GM23338 (cell line): ENCODE data around the gene KRTAP10-5. TPM values are rescaled to one million over a fixed set of nuclear protein-coding genes. Genes with fewer than 3 reads are reported as not detected.
"Not testable (repeated sequence)": the region's sequence is repeated elsewhere in the genome, so short reads cannot be mapped to it uniquely, and the experiment has no call there.

Source experiments
- ATAC-seq: fragments of 200-7000 bp; cut with Tn5 transposase; 3 replicates; pipeline ENCODE4 v1.9.1; 2020
- DNase-seq: peaks from one replicate; pipeline ENCODE4 v3.0.0-alpha.2; 2015; ENCODE audit warnings: low spot score
- H2AFZ ChIP-seq: fragments of 200-600 bp; sonication (generic); 2 replicates; pipeline ENCODE4 v1.8.0; 2016; ENCODE audit warnings: antibody characterized with exemption, mild to moderate bottlenecking, moderate library complexity
- H3F3A ChIP-seq: fragments of 200-600 bp; sonication (generic); replicated peaks from 2 replicates; pipeline ENCODE4 v1.8.0; 2017; ENCODE audit warnings: antibody characterized with exemption, mixed run types, low read depth
- H3K27ac ChIP-seq: fragments of 200-600 bp; sonication (generic); 2 replicates; pipeline ENCODE4 v1.6.1; 2016; ENCODE audit warnings: low read depth
- H3K27me3 ChIP-seq: fragments of 200-600 bp; sonication (generic); 2 replicates; pipeline ENCODE4 v1.8.0; 2016; ENCODE audit warnings: mild to moderate bottlenecking, mixed run types, moderate library complexity; ENCODE audit not compliant: insufficient read depth
- H3K36me3 ChIP-seq: fragments of 200-600 bp; sonication (generic); 2 replicates; pipeline ENCODE4 v1.8.0; 2016; ENCODE audit warnings: mild to moderate bottlenecking; ENCODE audit not compliant: insufficient read depth
- H3K4me1 ChIP-seq: fragments of 200-600 bp; sonication (generic); 2 replicates; pipeline ENCODE4 v1.8.0; 2016; ENCODE audit warnings: mild to moderate bottlenecking, moderate library complexity; ENCODE audit not compliant: insufficient read depth
- H3K4me2 ChIP-seq: fragments of 200-600 bp; sonication (generic); 2 replicates; pipeline ENCODE4 v1.7.1; 2017; ENCODE audit warnings: mixed run types
- H3K4me3 ChIP-seq: fragments of 200-600 bp; sonication (generic); 2 replicates; pipeline ENCODE4 v1.6.1; 2016; ENCODE audit warnings: mixed run types
- H3K79me2 ChIP-seq: fragments of 200-600 bp; sonication (generic); replicated peaks from 2 replicates; pipeline ENCODE4 v1.8.0; 2017; ENCODE audit warnings: mild to moderate bottlenecking; ENCODE audit not compliant: insufficient read depth
- H3K9me2 ChIP-seq: fragments of 200-600 bp; sonication (generic); 2 replicates; pipeline ENCODE4 v1.8.0; 2017; ENCODE audit not compliant: insufficient read depth
- H4K20me1 ChIP-seq: fragments of 200-600 bp; sonication (generic); replicated peaks from 2 replicates; pipeline ENCODE4 v1.8.0; 2017; ENCODE audit warnings: mild to moderate bottlenecking; ENCODE audit not compliant: insufficient read depth
- H3K27ac Mint-ChIP-seq: 2 replicates; pipeline ENCODE4 v1.8.0; 2020; ENCODE audit warnings: inconsistent platforms, mild to moderate bottlenecking, moderate library complexity, mixed read lengths
- H3K27me3 Mint-ChIP-seq: 3 replicates; pipeline ENCODE4 v1.8.0; 2022; ENCODE audit warnings: low read depth, mild to moderate bottlenecking, moderate library complexity, mixed read lengths, inconsistent platforms; ENCODE audit not compliant: insufficient read depth, poor library complexity
- H3K36me3 Mint-ChIP-seq: 3 replicates; pipeline ENCODE4 v1.8.0; 2021; ENCODE audit warnings: low read depth, mild to moderate bottlenecking, inconsistent platforms, moderate library complexity, mixed read lengths
- H3K4me1 Mint-ChIP-seq: 3 replicates; pipeline ENCODE4 v1.8.0; 2020; ENCODE audit warnings: mild to moderate bottlenecking, inconsistent platforms, mixed read lengths
- H3K4me3 Mint-ChIP-seq: 3 replicates; pipeline ENCODE4 v1.8.0; 2021; ENCODE audit warnings: moderate library complexity, mild to moderate bottlenecking, inconsistent platforms, mixed read lengths
- H3K9me3 Mint-ChIP-seq: 3 replicates; pipeline ENCODE4 v1.8.0; 2020; ENCODE audit warnings: moderate library complexity, mild to moderate bottlenecking, inconsistent platforms, mixed read lengths
- CTCF ChIP-seq, 2 experiments: fragments of 200-600 bp in 1 of 2; sonication (generic) in 1 of 2; conservative IDR thresholded peaks; 2 replicates each; pipeline versions ENCODE4 v1.5.1 to v1.6.1; 2016 to 2017; ENCODE audit warnings: antibody characterized with exemption in 2 of 2, low read depth in 2 of 2, mild to moderate bottlenecking in 2 of 2, moderate library complexity in 1 of 2
- EZH2 ChIP-seq: fragments of 200-600 bp; sonication (generic); IDR thresholded peaks from one replicate; pipeline ENCODE4 v1.8.0; 2017; ENCODE audit warnings: antibody characterized with exemption, mild to moderate bottlenecking, low read depth; ENCODE audit not compliant: unreplicated experiment
- EZH2phosphoT487 ChIP-seq: fragments of 200-600 bp; sonication (generic); IDR thresholded peaks from one replicate; pipeline ENCODE4 v1.8.1; 2018; ENCODE audit warnings: antibody characterized with exemption; ENCODE audit not compliant: unreplicated experiment
- NANOG ChIP-seq: IDR thresholded peaks from 2 replicates; pipeline ENCODE4 v1.6.1; 2016; ENCODE audit warnings: antibody characterized with exemption, borderline replicate concordance
- ZNF331 ChIP-seq: fragments of 250-450 bp; sonication (Bioruptor Pico); IDR thresholded peaks from 2 replicates; pipeline ENCODE4 v1.5.0; 2020; ENCODE audit warnings: low read depth, mild to moderate bottlenecking, moderate library complexity
- polyA plus RNA-seq: library from polyadenylated mRNA; unstranded; fragments of >200 nt; fragmentation: Nextera tagmentation; extraction: Ambion mirVana; gene quantifications from 2 replicates; pipeline ENCODE4 v1.2.1, GENCODE V29; 2016
- total RNA-seq: library from RNA; depleted of rRNA; stranded (reverse); fragments of >200 nt; shearing (Covaris generic); gene quantifications from 2 replicates; pipeline ENCODE4 v1.2.3, GENCODE V29; 2014
- TF ChIP-seq, protein P1 (sequence below): fragments of 250-450 bp; sonication (Bioruptor Pico); IDR thresholded peaks from 2 replicates; pipeline ENCODE4 v1.5.0; 2020; ENCODE audit warnings: mild to moderate bottlenecking, moderate library complexity

KRTAP10-5 gene
- total and polyA plus RNA-seq, 2 experiments from 2014 or later: not detected

- Histone ChIP-seq H4K20me1 (no peaks in the 10 kb centered on the region), H3K4me3 (no peak within 1 kb of the TSS), H3K4me2 (no peak within 1 kb of the TSS), H3K9me2 (no peaks in the 10 kb centered on the region), H3K27me3 (no peaks in the 10 kb centered on the region), H2AFZ (peak within 1 kb of the TSS; percentile 63; the same call in 1 of the 2 replicates), H3K4me1 (0 out of 2 replicates have a peak, but pooled peaks cover 3% of the 10 kb centered on the region), H3F3A (0 out of 2 replicates have a peak, but pooled peaks cover 2% of the 10 kb centered on the region), H3K36me3 (no peaks in the 10 kb centered on the region), H3K27ac (no peak within 1 kb of the TSS), H3K79me2 (no peaks in the 10 kb centered on the region)
- no peak within 1 kb of the TSS for H3K27ac Mint-ChIP-seq
- H3K4me1 Mint-ChIP-seq: peaks cover 13% of the 10 kb centered on the region
- TF ChIP-seq ZNF331: no peak
- no peak for TF ChIP-seq CTCF (conservative IDR thresholded peaks at IDR 0.05; ENCODE audit: low read depth in 2 of 2)
- TF ChIP-seq EZH2: no peak
- TF ChIP-seq, protein P1, sequence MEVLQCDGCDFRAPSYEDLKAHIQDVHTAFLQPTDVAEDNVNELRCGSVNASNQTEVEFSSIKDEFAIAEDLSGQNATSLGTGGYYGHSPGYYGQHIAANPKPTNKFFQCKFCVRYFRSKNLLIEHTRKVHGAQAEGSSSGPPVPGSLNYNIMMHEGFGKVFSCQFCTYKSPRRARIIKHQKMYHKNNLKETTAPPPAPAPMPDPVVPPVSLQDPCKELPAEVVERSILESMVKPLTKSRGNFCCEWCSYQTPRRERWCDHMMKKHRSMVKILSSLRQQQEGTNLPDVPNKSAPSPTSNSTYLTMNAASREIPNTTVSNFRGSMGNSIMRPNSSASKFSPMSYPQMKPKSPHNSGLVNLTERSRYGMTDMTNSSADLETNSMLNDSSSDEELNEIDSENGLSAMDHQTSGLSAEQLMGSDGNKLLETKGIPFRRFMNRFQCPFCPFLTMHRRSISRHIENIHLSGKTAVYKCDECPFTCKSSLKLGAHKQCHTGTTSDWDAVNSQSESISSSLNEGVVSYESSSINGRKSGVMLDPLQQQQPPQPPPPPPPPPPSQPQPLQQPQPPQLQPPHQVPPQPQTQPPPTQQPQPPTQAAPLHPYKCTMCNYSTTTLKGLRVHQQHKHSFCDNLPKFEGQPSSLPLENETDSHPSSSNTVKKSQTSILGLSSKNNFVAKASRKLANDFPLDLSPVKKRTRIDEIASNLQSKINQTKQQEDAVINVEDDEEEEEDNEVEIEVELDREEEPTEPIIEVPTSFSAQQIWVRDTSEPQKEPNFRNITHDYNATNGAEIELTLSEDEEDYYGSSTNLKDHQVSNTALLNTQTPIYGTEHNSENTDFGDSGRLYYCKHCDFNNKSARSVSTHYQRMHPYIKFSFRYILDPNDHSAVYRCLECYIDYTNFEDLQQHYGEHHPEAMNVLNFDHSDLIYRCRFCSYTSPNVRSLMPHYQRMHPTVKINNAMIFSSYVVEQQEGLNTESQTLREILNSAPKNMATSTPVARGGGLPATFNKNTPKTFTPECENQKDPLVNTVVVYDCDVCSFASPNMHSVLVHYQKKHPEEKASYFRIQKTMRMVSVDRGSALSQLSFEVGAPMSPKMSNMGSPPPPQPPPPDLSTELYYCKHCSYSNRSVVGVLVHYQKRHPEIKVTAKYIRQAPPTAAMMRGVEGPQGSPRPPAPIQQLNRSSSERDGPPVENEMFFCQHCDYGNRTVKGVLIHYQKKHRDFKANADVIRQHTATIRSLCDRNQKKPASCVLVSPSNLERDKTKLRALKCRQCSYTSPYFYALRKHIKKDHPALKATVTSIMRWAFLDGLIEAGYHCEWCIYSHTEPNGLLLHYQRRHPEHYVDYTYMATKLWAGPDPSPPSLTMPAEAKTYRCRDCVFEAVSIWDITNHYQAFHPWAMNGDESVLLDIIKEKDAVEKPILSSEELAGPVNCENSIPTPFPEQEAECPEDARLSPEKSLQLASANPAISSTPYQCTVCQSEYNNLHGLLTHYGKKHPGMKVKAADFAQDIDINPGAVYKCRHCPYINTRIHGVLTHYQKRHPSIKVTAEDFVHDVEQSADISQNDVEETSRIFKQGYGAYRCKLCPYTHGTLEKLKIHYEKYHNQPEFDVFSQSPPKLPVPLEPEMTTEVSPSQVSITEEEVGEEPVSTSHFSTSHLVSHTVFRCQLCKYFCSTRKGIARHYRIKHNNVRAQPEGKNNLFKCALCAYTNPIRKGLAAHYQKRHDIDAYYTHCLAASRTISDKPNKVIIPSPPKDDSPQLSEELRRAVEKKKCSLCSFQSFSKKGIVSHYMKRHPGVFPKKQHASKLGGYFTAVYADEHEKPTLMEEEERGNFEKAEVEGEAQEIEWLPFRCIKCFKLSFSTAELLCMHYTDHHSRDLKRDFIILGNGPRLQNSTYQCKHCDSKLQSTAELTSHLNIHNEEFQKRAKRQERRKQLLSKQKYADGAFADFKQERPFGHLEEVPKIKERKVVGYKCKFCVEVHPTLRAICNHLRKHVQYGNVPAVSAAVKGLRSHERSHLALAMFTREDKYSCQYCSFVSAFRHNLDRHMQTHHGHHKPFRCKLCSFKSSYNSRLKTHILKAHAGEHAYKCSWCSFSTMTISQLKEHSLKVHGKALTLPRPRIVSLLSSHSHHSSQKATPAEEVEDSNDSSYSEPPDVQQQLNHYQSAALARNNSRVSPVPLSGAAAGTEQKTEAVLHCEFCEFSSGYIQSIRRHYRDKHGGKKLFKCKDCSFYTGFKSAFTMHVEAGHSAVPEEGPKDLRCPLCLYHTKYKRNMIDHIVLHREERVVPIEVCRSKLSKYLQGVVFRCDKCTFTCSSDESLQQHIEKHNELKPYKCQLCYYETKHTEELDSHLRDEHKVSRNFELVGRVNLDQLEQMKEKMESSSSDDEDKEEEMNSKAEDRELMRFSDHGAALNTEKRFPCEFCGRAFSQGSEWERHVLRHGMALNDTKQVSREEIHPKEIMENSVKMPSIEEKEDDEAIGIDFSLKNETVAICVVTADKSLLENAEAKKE (CRISPR knock-in tag): no peak
- no peak for TF ChIP-seq NANOG
- no peak for TF ChIP-seq EZH2phosphoT487
- ATAC-seq (no peak), DNase-seq (no peak)
- peaks cover 4% of the 10 kb centered on the region for H3K27me3 Mint-ChIP-seq
- H3K4me3 Mint-ChIP-seq: no peak within 1 kb of the TSS
- no peaks in the 10 kb centered on the region; the same call in 2 of the 3 replicates for H3K36me3 Mint-ChIP-seq
- no peaks in the 10 kb centered on the region for H3K9me3 Mint-ChIP-seq
These were observed 21.7 kb downstream of the KRTAP10-5 start, which contains the start of gene KRTAP10-3 for GRCh38 chr21:44558695-44559094. Gene KRTAP10-3 (minus strand): TSS chr21:44558795. CDS start chr21:44558715, 80 bp downstream.

DNA sequence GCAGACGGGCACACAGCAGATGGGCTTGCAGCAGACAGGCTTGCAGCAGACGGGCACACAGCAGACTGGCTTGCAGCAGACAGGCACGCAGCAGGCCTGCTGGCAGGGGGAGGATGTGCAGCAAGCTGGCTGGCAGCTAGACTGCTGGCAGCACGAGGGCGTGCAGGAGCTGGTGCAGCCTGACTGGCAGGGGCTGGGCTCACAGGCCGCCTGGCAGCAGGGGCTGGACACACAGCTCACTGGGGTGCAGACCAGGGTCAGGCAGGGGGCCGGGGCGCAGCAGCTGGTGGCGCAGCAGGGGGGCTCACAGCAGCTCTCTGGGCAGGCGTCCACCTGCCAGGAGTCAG lies 22.1 kb downstream of the KRTAP10-5 start:
- H3K36me3 Mint-ChIP-seq, H3K4me2 ChIP-seq, H3K9me3 Mint-ChIP-seq, H3K4me1 ChIP-seq, ATAC-seq, H4K20me1 ChIP-seq, H3K27me3 Mint-ChIP-seq, H3K9me2 ChIP-seq, H3K27ac Mint-ChIP-seq, H3F3A ChIP-seq, H3K27ac ChIP-seq, H3K4me3 Mint-ChIP-seq, H3K36me3 ChIP-seq, H2AFZ ChIP-seq, H3K27me3 ChIP-seq, H3K4me3 ChIP-seq, H3K79me2 ChIP-seq, DNase-seq: not testable (repeated sequence)
- peaks cover 13% of the 10 kb centered on the region for H3K4me1 Mint-ChIP-seq
